PFSK-1 (cell line): ENCODE measurements around the gene BICD1.

Experiments
- FOXP2 ChIP-seq: optimal IDR thresholded peaks from 2 replicates; pipeline ENCODE3; 2011; ENCODE audit warnings: borderline replicate concordance, control low read depth, inconsistent platforms; ENCODE audit not compliant: insufficient read depth; ENCODE audit errors: extremely low read length, extremely low read depth
- POLR2AphosphoS5 ChIP-seq: IDR thresholded peaks from 2 replicates; pipeline ENCODE4 v1.6.1; 2012; ENCODE audit warnings: low read depth, mild to moderate bottlenecking, control low read depth, low read length, moderate library complexity
- SIN3A ChIP-seq: IDR thresholded peaks from 2 replicates; pipeline ENCODE4 v1.6.1; 2012; ENCODE audit warnings: mild to moderate bottlenecking, low read length, moderate library complexity, borderline replicate concordance; ENCODE audit not compliant: insufficient read depth
- TAF1 ChIP-seq: IDR thresholded peaks from 2 replicates; pipeline ENCODE4 v1.6.1; 2012; ENCODE audit warnings: low read length, control low read depth, borderline replicate concordance; ENCODE audit not compliant: insufficient read depth
- TF ChIP-seq, protein P1 (sequence below), 2 experiments: IDR thresholded peaks; 2 replicates each; pipeline versions ENCODE4 v1.6.1 to v1.8.0; 2011 to 2012; ENCODE audit warnings: low read depth in 2 of 2, low read length in 2 of 2, control low read depth in 1 of 2, inconsistent platforms in 1 of 2, mild to moderate bottlenecking in 1 of 2, moderate library complexity in 1 of 2; ENCODE audit not compliant: insufficient read depth in 1 of 2

The BICD1 gene

DNA sequence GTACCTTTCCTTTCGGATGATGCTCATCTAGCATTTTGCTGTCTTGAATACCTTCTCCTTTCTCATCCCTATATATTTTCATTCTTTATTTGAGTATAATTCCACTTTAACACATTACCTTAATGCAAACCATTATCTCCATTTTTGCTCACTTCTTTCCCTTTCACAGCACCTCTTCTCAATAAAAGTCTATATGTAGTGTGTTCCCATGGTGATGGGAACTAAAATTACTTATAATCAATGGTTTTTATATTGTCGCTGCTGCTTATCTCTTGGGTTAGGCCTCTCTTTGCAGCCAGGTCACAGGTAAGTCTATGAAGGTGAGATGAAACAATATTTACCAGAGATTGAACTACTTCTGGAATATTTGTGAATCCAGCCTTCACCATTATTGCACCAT is 171.1 kb downstream of the BICD1 start:
- no peak for TF ChIP-seq FOXP2
- no peak for TF ChIP-seq TAF1
- no peak for TF ChIP-seq SIN3A
- no peak for TF ChIP-seq POLR2AphosphoS5
- TF ChIP-seq, protein P1, sequence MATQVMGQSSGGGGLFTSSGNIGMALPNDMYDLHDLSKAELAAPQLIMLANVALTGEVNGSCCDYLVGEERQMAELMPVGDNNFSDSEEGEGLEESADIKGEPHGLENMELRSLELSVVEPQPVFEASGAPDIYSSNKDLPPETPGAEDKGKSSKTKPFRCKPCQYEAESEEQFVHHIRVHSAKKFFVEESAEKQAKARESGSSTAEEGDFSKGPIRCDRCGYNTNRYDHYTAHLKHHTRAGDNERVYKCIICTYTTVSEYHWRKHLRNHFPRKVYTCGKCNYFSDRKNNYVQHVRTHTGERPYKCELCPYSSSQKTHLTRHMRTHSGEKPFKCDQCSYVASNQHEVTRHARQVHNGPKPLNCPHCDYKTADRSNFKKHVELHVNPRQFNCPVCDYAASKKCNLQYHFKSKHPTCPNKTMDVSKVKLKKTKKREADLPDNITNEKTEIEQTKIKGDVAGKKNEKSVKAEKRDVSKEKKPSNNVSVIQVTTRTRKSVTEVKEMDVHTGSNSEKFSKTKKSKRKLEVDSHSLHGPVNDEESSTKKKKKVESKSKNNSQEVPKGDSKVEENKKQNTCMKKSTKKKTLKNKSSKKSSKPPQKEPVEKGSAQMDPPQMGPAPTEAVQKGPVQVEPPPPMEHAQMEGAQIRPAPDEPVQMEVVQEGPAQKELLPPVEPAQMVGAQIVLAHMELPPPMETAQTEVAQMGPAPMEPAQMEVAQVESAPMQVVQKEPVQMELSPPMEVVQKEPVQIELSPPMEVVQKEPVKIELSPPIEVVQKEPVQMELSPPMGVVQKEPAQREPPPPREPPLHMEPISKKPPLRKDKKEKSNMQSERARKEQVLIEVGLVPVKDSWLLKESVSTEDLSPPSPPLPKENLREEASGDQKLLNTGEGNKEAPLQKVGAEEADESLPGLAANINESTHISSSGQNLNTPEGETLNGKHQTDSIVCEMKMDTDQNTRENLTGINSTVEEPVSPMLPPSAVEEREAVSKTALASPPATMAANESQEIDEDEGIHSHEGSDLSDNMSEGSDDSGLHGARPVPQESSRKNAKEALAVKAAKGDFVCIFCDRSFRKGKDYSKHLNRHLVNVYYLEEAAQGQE (IDR thresholded peaks at IDR 0.05; ENCODE audit: insufficient read depth in 1 of 2, low read depth in 2 of 2, low read length in 2 of 2), result no peak

DNA sequence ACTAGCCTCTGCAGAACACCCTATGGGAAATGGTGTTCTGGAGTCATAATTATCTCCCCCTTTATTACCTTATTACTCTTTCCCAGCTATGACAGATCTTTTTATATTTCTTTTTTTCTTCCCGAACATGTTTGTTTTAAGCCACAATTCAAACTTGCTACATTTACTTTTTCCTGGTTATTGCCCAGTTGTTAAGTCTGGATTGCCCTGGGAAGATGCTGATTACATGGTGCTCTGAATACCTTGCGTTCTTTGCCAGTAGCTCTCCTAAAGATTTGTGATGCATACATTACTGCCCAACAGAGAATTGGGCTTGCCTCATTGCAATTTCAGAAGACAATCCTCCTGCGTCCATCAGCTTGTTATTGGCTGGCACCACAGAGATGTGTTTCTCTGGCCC is 174.5 kb downstream of the BICD1 start:
- TF ChIP-seq POLR2AphosphoS5 (no peak), SIN3A (no peak)

DNA sequence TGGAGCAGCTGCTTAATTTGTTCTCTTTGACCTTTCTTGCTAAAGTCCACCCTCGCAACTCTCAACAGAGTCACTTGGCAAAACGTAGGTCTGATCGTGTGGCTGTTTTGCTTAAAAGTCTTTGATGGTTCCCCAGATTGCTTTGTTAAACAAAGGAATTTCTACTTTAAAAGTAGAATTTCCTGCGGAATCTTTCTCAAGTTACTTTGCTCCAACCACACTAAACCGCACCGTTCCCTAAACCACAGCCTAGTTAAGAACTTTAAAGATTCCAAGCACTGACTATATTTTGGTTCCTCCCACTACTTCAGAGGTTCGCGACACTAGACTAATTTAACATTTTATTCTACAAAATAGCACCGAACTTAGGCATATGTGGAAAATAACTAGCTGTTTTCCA is 177.9 kb downstream of the BICD1 start:
- no peak for TF ChIP-seq POLR2AphosphoS5
- no peak for TF ChIP-seq FOXP2
- no peak for TF ChIP-seq TAF1
- TF ChIP-seq SIN3A, result no peak
- TF ChIP-seq, protein P1 (IDR thresholded peaks at IDR 0.05; ENCODE audit: insufficient read depth in 1 of 2, low read depth in 2 of 2, low read length in 2 of 2), result no peak

DNA sequence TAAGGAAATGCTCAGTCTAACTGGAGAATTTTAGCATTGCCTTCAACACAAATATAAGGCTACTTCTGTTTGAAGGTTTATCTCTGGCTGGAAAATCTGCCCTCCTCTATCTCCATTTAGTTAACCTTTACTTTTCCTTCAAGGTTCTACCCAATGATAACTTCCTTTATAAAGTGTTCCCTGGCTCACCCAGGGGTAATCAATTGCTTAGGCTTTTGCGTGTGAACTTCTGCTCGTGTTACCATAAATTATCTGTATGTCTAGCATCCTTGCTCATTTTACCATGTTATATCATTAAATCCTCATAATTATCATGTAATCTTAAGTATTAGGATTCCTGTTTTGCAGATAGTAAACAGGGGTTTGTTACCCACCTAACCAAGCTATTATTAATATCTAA is 178.4 kb downstream of the BICD1 start:
- TF ChIP-seq, protein P1 (IDR thresholded peaks at IDR 0.05; ENCODE audit: insufficient read depth in 1 of 2, low read depth in 2 of 2, low read length in 2 of 2), result no peak
- no peak for TF ChIP-seq POLR2AphosphoS5
- TF ChIP-seq FOXP2, result no peak
- TF ChIP-seq SIN3A, result no peak
- no peak for TF ChIP-seq TAF1

DNA sequence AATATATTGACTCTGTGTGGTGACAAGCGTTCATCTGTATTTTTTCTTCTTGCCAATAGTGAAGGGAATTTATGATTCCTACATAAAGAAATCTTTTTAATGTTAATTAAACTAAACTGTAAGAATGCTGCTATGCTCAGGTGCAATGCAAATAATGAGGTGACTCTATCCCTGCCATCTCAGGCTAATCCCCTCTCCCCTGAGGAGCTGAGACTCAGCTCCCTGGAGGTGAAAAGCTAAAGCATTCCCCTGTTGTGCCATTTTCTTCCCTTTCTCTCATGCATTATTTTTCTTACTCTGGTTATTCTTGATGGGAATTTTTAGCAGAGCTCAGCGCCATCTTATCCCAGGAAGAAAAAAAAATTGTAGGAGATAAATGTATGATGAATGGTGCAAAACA is 178.8 kb downstream of the BICD1 start:
- TF ChIP-seq SIN3A (no peak), POLR2AphosphoS5 (no peak), FOXP2 (no peak), TAF1 (no peak)
- TF ChIP-seq, protein P1 (IDR thresholded peaks at IDR 0.05; ENCODE audit: insufficient read depth in 1 of 2, low read depth in 2 of 2, low read length in 2 of 2), result no peak
